ENCODE measurements around the gene PERCC1.

PERCC1 gene

GRCh38 chr16:1445518-1446203 lies 14.8 kb downstream of the PERCC1 start:
- DNase-seq (ENCODE audit: insufficient read length, low spot score) (no peak), FAIRE-seq (no peak)
- TF ChIP-seq CTCF (IDR thresholded peaks at IDR 0.05; ENCODE audit: insufficient read depth, missing control alignments) = no peak

- DNase-seq (ENCODE audit: insufficient read length, low spot score) = no peak
- FAIRE-seq = no peak
- TF ChIP-seq CTCF (IDR thresholded peaks at IDR 0.05; ENCODE audit: insufficient read depth, missing control alignments) = no peak
Measured at GRCh38 chr16:1446296-1447080, 15.6 kb downstream of the PERCC1 start.

- FAIRE-seq = no peak
- no peak for DNase-seq (ENCODE audit: insufficient read length, low spot score)
- no peak for TF ChIP-seq CTCF (IDR thresholded peaks at IDR 0.05; ENCODE audit: insufficient read depth, missing control alignments)
Measured at GRCh38 chr16:1447965-1448364, 17.1 kb downstream of the PERCC1 start.

GRCh38 chr16:1448536-1449116 lies 17.7 kb downstream of the PERCC1 start:
- DNase-seq (ENCODE audit: insufficient read length, low spot score) (no peak), FAIRE-seq (no peak)
- no peak for TF ChIP-seq CTCF (IDR thresholded peaks at IDR 0.05; ENCODE audit: insufficient read depth, missing control alignments)

- FAIRE-seq (no peak), DNase-seq (ENCODE audit: insufficient read length, low spot score) (no peak)
- TF ChIP-seq CTCF (IDR thresholded peaks at IDR 0.05; ENCODE audit: insufficient read depth, missing control alignments) = no peak
Measured at GRCh38 chr16:1449201-1449788, 18.4 kb downstream of the PERCC1 start.

GRCh38 chr16:1450218-1450617 lies 19.3 kb downstream of the PERCC1 start:
- TF ChIP-seq CTCF (IDR thresholded peaks at IDR 0.05; ENCODE audit: insufficient read depth, missing control alignments) = no peak
- no peak for DNase-seq (ENCODE audit: insufficient read length, low spot score)
- FAIRE-seq = no peak
